T-helper 17 cell (primary cell): ENCODE data around the gene UBTD1. TPM values are rescaled to one million over a fixed set of nuclear protein-coding genes. Genes with fewer than 3 reads are reported as not detected.

ENCODE experiments used
- ATAC-seq: fragments of 150-1000 bp; cut with Tn5 transposase; 2 replicates; pipeline ENCODE4 v1.10.0; 2021; ENCODE audit warnings: mild to moderate bottlenecking, moderate library complexity
- DNase-seq, 3 donors: peaks; one replicate each; pipeline versions ENCODE4 v3.0.0 to v3.0.0-alpha.2; 2020 to 2021
- H3K9me3 ChIP-seq: one replicate; pipeline ENCODE4 v1.7.0; 2013; ENCODE audit warnings: low read length, mild to moderate bottlenecking; ENCODE audit not compliant: control insufficient read depth, poor library complexity, severe bottlenecking
- H3K27ac Mint-ChIP-seq: one replicate; pipeline ENCODE4 v1.8.0; 2022; ENCODE audit warnings: mild to moderate bottlenecking, moderate library complexity, mixed read lengths
- H3K27me3 Mint-ChIP-seq: one replicate; pipeline ENCODE4 v1.8.0; 2022; ENCODE audit warnings: mixed read lengths
- H3K36me3 Mint-ChIP-seq: one replicate; pipeline ENCODE4 v1.8.0; 2022; ENCODE audit warnings: low read depth, mixed read lengths
- H3K4me1 Mint-ChIP-seq: one replicate; pipeline ENCODE4 v1.8.0; 2022; ENCODE audit warnings: mild to moderate bottlenecking, mixed read lengths
- H3K4me3 Mint-ChIP-seq: one replicate; pipeline ENCODE4 v1.8.0; 2022; ENCODE audit warnings: mild to moderate bottlenecking, moderate library complexity, mixed read lengths
- total RNA-seq, 4 donors: library from RNA in 2 of 4; stranded (reverse) in 2 of 4; gene quantifications; one replicate each; pipeline ENCODE4 v1.2.3 and lab custom pipeline; 2022 to 2026

Gene UBTD1
- total RNA-seq, 2 donors from 2014 or later, result 1.1 to 1.4 TPM

- H3K4me1 Mint-ChIP-seq, result peaks cover 6% of the 10 kb centered on the region
- DNase-seq, result no peak
- ATAC-seq, result no peak
- peaks cover 26% of the 10 kb centered on the region for H3K27me3 Mint-ChIP-seq
- no peak overlapping the region for H3K4me3 Mint-ChIP-seq
- no peaks in the 10 kb centered on the region for H3K9me3 ChIP-seq
- H3K27ac Mint-ChIP-seq, result no peak overlapping the region
- H3K36me3 Mint-ChIP-seq, result peaks cover 5% of the 10 kb centered on the region
Measured at GRCh38 chr10:97510686-97511085, 12.0 kb downstream of the UBTD1 start.

- ATAC-seq (no peak), DNase-seq (no peak)
- Mint-ChIP-seq H3K4me3 (no peak overlapping the region), H3K4me1 (peaks cover 6% of the 10 kb centered on the region), H3K36me3 (peaks cover 6% of the 10 kb centered on the region), H3K27ac (no peak overlapping the region), H3K27me3 (peaks cover 22% of the 10 kb centered on the region)
- H3K9me3 ChIP-seq, result no peaks in the 10 kb centered on the region
Measured at GRCh38 chr10:97511711-97512440, 13.2 kb downstream of the UBTD1 start.

GRCh38 chr10:97512993-97513392 lies 14.3 kb downstream of the UBTD1 start:
- H3K36me3 Mint-ChIP-seq, result peaks cover 10% of the 10 kb centered on the region
- H3K27me3 Mint-ChIP-seq, result peaks cover 26% of the 10 kb centered on the region
- no peak overlapping the region for H3K4me3 Mint-ChIP-seq
- no peak for ATAC-seq
- peaks cover 10% of the 10 kb centered on the region for H3K4me1 Mint-ChIP-seq
- DNase-seq, result no peak
- H3K27ac Mint-ChIP-seq, result peak overlapping the region; percentile 85
- H3K9me3 ChIP-seq, result no peaks in the 10 kb centered on the region

GRCh38 chr10:97514344-97514743 lies 15.6 kb downstream of the UBTD1 start:
- Mint-ChIP-seq H3K27ac (no peak overlapping the region), H3K27me3 (peaks cover 36% of the 10 kb centered on the region), H3K4me3 (no peak overlapping the region), H3K4me1 (peaks cover 10% of the 10 kb centered on the region), H3K36me3 (peaks cover 10% of the 10 kb centered on the region)
- no peaks in the 10 kb centered on the region for H3K9me3 ChIP-seq
- no peak for DNase-seq
- ATAC-seq, result no peak

- H3K4me1 Mint-ChIP-seq, result peaks cover 10% of the 10 kb centered on the region
- DNase-seq (no peak), ATAC-seq (no peak)
Measured at GRCh38 chr10:97515271-97515978, 16.7 kb downstream of the UBTD1 start.

GRCh38 chr10:97517096-97517750 lies 18.5 kb downstream of the UBTD1 start:
- H3K4me1 Mint-ChIP-seq, result peaks cover 11% of the 10 kb centered on the region
- peaks cover 38% of the 10 kb centered on the region for H3K27me3 Mint-ChIP-seq
- peaks cover 7% of the 10 kb centered on the region for H3K36me3 Mint-ChIP-seq
- no peak overlapping the region for H3K4me3 Mint-ChIP-seq
- H3K27ac Mint-ChIP-seq, result no peak overlapping the region
- ATAC-seq, result no peak
- no peak for DNase-seq
- H3K9me3 ChIP-seq, result no peaks in the 10 kb centered on the region

More at GRCh38 chr10:97515271-97515978, 16.7 kb downstream of the UBTD1 start:
- no peak overlapping the region for H3K27ac Mint-ChIP-seq
- peaks cover 10% of the 10 kb centered on the region for H3K36me3 Mint-ChIP-seq
- H3K9me3 ChIP-seq, result no peaks in the 10 kb centered on the region
- peaks cover 38% of the 10 kb centered on the region for H3K27me3 Mint-ChIP-seq
- H3K4me3 Mint-ChIP-seq, result no peak overlapping the region

GRCh38 chr10:97517778-97518300 lies 19.1 kb downstream of the UBTD1 start:
- Mint-ChIP-seq H3K27me3 (peaks cover 44% of the 10 kb centered on the region), H3K4me1 (peaks cover 11% of the 10 kb centered on the region), H3K27ac (no peak overlapping the region), H3K4me3 (no peak overlapping the region), H3K36me3 (peaks cover 7% of the 10 kb centered on the region)
- no peak for ATAC-seq
- H3K9me3 ChIP-seq, result no peaks in the 10 kb centered on the region
- no peak for DNase-seq

GRCh38 chr10:97518301-97519043 lies 19.7 kb downstream of the UBTD1 start:
- Mint-ChIP-seq H3K27ac (peak overlapping the region; percentile 29), H3K4me3 (no peak overlapping the region), H3K27me3 (peaks cover 45% of the 10 kb centered on the region), H3K4me1 (peaks cover 7% of the 10 kb centered on the region), H3K36me3 (peaks cover 5% of the 10 kb centered on the region)
- DNase-seq (no peak), ATAC-seq (no peak)
- H3K9me3 ChIP-seq, result no peaks in the 10 kb centered on the region

GRCh38 chr10:97519342-97519741 lies 20.6 kb downstream of the UBTD1 start:
- Mint-ChIP-seq H3K4me1 (peaks cover 7% of the 10 kb centered on the region), H3K27me3 (peaks cover 43% of the 10 kb centered on the region), H3K27ac (peak overlapping the region; percentile 29), H3K36me3 (peaks cover 5% of the 10 kb centered on the region), H3K4me3 (no peak overlapping the region)
- H3K9me3 ChIP-seq, result no peaks in the 10 kb centered on the region
- DNase-seq (no peak), ATAC-seq (no peak)

- H3K4me3 Mint-ChIP-seq, result no peak overlapping the region
- no peak overlapping the region for H3K27ac Mint-ChIP-seq
- ATAC-seq, result no peak
- no peaks in the 10 kb centered on the region for H3K9me3 ChIP-seq
- H3K27me3 Mint-ChIP-seq, result peaks cover 40% of the 10 kb centered on the region
- H3K4me1 Mint-ChIP-seq, result peaks cover 7% of the 10 kb centered on the region
- H3K36me3 Mint-ChIP-seq, result peaks cover 5% of the 10 kb centered on the region
- no peak for DNase-seq
Measured at GRCh38 chr10:97520520-97520919, 21.8 kb downstream of the UBTD1 start.

- DNase-seq, result no peak
- Mint-ChIP-seq H3K27me3 (peaks cover 37% of the 10 kb centered on the region), H3K4me3 (no peak overlapping the region), H3K36me3 (peaks cover 5% of the 10 kb centered on the region), H3K4me1 (peaks cover 7% of the 10 kb centered on the region), H3K27ac (no peak overlapping the region)
- H3K9me3 ChIP-seq, result no peaks in the 10 kb centered on the region
- ATAC-seq, result no peak
Measured at GRCh38 chr10:97520978-97521761, 22.4 kb downstream of the UBTD1 start.

GRCh38 chr10:97522071-97522470 lies 23.3 kb downstream of the UBTD1 start:
- H3K9me3 ChIP-seq, result no peaks in the 10 kb centered on the region
- peaks cover 33% of the 10 kb centered on the region for H3K27me3 Mint-ChIP-seq
- no peak overlapping the region for H3K4me3 Mint-ChIP-seq
- H3K27ac Mint-ChIP-seq, result peak overlapping the region; percentile 47
- DNase-seq (no peak), ATAC-seq (no peak)
- H3K4me1 Mint-ChIP-seq, result peaks cover 5% of the 10 kb centered on the region
- peaks cover 2% of the 10 kb centered on the region for H3K36me3 Mint-ChIP-seq
